Measurements from ENCODE around the gene CCDC127.
"Not testable (repeated sequence)": the region's sequence is repeated elsewhere in the genome, so short reads cannot be mapped to it uniquely, and the experiment has no call there.

Gene CCDC127

DNA sequence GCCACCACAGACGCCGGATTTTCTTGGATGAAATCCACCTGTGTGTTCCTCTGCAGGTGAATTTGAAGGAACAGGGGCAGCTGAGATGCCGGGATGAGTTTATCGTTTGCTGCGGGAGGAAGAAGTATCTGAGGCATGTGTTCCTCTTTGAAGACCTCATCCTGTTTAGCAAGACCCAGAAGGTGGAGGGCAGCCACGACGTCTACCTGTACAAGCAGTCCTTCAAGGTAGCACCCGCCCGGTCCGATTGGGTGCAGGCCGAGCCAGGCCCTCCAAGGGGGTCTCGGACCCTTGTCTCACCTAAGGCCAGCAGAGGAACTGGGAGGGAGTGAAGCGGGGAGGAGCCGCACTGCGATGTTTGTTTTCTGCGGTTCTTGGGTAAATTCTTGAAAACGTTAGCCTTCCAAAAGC lies 45.1 kb downstream of the CCDC127 start:
- DNase-seq (ENCODE audit: low read depth, low spot score), result no peak

DNA sequence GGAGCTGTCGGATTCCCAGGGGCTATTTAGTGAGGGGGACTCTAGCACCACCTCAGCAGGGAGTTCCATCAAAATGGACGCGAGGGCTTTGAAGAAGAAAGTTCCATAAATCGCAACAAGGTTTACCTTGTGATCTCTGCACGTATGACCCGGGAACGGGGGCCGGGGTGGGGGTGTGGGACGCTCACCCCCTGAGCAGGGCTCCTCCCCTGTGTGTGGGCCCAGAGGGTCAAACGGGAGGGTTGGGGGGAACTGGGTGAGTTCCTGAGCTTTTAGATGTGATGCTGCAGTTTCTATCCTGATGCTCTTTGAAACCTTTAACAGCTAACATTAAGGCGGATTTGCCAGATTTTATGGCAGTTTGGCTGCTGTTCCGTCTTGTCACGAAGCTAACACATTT lies 45.5 kb downstream of the CCDC127 start:
- no peak for DNase-seq (ENCODE audit: low read depth, low spot score)

- no peak for DNase-seq (ENCODE audit: low read depth, low spot score)
Observed at GRCh38 chr5:171801-172331, 46.1 kb downstream of the CCDC127 start.

DNA sequence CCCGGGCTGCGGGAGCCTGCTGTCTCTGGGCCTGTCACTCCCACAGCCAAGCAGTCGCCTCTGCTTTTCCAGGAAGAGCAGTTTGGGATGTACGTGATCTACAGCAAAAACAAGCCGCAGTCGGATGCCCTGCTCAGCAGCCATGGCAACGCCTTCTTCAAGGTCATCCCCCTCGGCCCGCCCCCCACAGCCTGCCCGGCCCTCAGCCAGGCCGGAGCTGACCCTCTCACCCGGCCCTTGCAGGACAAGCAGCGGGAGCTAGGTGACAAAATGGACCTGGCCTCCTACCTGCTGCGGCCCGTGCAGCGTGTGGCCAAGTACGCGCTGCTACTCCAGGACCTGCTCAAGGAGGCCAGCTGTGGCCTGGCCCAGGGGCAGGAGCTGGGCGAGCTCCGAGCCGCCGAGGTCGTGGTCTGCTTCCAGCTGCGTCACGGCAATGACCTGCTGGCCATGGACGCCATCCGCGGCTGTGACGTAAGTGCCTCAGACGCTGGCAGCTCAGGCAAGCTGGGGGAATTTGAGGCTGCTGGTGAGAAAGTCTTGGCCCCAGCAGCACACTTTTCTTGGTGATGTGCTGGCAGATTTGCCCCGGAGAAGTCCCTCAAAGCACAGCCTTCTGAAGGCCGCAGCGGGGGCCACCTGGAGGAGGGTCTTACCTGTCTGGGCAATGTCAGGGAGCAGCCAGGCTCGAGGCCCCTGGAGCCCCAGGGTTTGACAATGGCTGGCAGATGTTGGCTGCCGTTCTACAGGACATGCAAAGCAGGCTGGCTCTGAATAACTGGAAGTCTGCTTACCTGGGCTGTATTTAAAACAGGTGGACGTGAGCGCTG lies 46.8 kb downstream of the CCDC127 start:
- no peak for DNase-seq (ENCODE audit: low read depth, low spot score)

GRCh38 chr5:169728-170094 lies 48.2 kb downstream of the CCDC127 start:
- DNase-seq (ENCODE audit: low read depth, low spot score), result no peak

GRCh38 chr5:169071-169727 lies 48.8 kb downstream of the CCDC127 start:
- DNase-seq (ENCODE audit: low read depth, low spot score), result no peak

GRCh38 chr5:167982-168660 lies 49.8 kb downstream of the CCDC127 start:
- no peak for DNase-seq (ENCODE audit: low read depth, low spot score)

- no peak for DNase-seq (ENCODE audit: low read depth, low spot score)
Observed at GRCh38 chr5:167511-167910, 50.4 kb downstream of the CCDC127 start.

- DNase-seq (ENCODE audit: low read depth, low spot score), result no peak
Observed at GRCh38 chr5:166441-167372, 51.2 kb downstream of the CCDC127 start.

DNA sequence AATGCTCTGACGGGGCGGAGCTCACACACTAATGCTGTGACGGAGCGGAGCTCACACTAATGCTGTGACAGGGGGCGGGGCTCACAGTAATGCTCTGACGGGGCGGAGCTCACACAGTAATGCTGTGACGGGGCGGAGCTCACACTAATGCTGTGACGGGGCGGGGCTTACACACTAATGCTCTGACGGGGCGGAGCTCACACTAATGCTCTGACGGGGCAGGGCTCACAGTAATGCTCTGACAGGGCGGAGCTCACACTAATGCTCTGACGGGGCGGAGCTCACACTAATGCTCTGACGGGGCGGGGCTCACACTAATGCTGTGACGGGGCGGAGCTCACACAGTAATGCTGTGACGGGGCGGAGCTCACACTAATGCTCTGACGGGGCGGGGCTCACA lies 53.2 kb downstream of the CCDC127 start:
- not testable (repeated sequence) for DNase-seq (ENCODE audit: low read depth, low spot score)

DNA sequence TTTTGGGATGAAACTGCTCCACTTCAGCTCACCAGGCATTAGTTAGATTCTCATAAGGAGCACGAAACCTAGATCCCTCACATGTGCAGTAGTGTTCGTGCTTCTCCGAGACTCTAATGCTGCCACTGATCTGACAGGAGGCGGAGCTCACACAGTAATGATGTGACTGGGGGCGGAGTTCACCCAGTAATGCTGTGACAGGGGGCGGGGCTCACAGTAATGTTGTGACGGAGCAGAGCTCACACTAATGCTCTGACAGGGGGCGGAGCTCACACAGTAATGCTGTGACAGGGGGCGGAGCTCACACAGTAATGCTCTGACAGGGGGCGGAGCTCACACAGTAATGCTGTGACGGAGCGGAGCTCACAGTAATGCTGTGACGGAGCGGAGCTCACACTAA lies 53.7 kb downstream of the CCDC127 start:
- DNase-seq (ENCODE audit: low read depth, low spot score), result no peak

DNA sequence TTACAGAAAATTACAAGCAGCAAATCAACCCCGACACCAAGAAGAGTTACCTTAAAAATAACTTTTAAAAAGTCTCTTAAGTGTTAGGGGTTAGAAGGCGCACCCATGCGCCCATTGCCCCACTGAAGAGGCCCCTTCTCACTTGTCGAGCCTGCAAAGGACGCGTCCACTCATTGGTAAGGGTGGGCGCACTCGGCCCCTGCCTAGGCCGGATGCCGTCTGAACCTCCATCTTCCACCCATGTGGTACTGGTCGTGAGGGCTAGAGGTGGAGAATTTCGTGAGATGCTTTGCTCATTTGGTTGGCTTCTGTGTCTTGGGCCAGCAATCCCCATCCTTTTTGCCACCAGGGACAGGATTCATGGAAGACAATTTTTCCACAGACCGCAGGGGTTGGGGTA lies 54.1 kb downstream of the CCDC127 start:
- no peak for DNase-seq (ENCODE audit: low read depth, low spot score)

DNA sequence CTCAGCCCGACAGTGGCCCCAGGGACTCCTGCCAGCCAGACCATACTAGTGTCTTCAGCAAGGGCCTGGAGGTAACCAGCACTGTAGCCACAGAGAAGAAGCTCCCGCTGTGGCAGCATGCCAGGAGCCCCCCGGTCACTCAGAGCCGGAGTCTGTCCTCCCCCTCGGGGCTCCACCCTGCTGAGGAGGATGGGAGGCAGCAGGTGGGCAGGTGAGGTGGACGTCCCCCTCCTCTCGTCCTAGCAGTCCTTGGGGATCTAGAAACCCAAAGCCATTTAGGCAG lies 54.7 kb downstream of the CCDC127 start:
- DNase-seq (ENCODE audit: low read depth, low spot score), result no peak

GRCh38 chr5:162565-163337 lies 55.2 kb downstream of the CCDC127 start:
- no peak for DNase-seq (ENCODE audit: low read depth, low spot score)

GRCh38 chr5:162190-162564 lies 55.8 kb downstream of the CCDC127 start:
- DNase-seq (ENCODE audit: low read depth, low spot score), result no peak

DNA sequence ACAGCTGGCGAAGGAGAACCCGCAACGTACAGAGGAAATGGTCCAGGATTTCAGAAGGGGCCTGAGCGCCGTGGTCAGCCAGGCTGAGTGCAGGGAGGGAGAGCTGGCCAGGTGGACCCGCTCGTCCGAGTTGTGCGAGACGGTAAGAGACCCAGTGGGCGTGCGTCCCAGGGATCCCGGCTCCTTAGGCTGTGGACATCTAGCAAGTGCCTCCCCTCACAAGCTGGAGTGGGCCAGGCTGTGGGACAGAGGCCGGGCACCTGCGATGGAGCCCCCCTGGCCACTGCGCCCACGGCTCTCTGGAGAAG lies 56.2 kb downstream of the CCDC127 start:
- no peak for DNase-seq (ENCODE audit: low read depth, low spot score)

DNA sequence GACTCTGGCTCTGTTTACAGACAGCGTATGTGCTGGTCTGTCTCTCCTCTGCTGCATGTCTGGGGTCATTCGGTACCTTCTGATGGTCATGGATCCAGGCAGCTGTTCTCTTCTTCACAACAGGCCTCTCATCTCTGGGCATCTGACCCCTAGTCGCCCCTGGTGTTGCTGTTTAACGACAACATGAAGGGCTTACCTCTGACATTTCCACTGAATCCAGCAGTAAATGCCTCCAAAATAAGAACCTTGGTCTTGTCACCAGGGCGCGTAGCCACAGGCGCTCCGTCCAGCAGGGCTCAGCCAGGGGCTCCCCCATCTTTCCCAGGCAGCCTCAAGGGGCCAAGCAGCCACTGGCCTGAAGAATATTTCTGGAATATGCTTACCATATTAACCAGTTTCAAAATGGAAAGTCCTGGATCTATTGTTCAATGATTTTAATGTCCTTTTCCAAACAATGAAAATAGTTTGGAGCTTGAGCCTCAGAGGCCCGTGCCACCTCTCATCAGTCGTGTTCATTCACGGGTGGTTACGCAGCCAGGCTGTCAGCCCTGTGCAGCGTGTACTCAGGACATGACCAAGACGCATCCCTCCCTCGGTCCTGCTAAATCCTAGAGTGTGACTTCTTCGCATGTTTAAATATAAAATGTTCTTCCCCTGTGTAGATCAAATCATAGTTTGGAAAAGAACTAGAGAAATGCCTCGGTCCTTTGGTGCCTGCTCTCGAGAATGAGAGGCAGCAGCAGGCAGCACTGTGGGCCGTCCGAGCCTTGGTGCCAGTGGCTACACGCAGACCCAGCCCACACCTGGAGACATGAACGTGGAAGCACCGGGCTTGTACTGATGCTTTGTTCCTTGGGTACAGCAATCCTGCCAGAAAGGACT lies 56.8 kb downstream of the CCDC127 start:
- DNase-seq (ENCODE audit: low read depth, low spot score), result no peak

GRCh38 chr5:160173-160510 lies 57.8 kb downstream of the CCDC127 start:
- DNase-seq (ENCODE audit: low read depth, low spot score), result no peak

DNA sequence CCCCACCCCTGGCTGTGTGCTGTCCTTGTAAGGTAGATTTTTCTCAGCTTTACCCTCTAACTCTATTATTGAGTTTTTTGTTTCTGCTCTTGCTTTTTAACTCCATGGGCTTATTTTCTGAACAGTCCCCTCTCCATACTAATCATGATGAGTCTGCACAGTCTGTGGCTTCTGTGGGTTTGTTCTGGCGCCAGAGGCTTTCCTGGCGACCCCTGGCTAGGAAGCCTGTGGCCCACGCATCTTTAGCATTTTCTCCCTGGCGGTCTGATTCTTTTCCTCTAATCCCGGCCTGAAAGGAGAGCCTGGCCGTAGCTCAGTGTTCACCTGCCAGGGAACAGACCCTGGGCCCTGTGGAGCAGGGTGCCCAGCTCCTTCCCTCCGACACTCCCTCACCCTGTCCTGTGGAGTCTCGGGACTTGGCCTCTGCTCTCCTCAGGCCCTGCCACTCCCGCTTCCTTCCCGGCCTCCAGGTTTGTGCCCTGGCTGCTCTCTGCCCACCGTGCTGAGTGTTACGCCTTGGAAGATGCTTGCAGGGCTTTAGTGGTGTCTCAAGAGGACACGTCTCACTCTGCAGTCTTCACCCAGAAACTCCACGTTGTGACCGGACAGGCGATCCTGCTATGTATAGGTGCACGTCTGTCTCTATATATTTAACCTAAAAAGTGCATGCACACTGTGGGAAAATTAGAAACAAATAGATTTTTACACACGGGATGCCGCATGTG lies 58.3 kb downstream of the CCDC127 start:
- DNase-seq (ENCODE audit: low read depth, low spot score), result no peak

Measured in ELF-1 (cell line).